ENCODE measurements around the gene BST1. TPM values are rescaled to one million over a fixed set of nuclear protein-coding genes. Genes with fewer than 3 reads are reported as not detected.

Gene BST1
- total and polyA plus RNA-seq, 4 experiments from 2014 or later, result 0.44 to 0.75 (median 0.53) TPM; not detected in 1

- Histone ChIP-seq H3K27me3 (ENCODE audit: insufficient read depth, low read length) (no peaks in the 10 kb centered on the region), H3K9me3 (ENCODE audit: control insufficient read depth in 1 of 2, low read length in 2 of 2) (no peaks in the 10 kb centered on the region), H3K27ac (ENCODE audit: low read depth, low read length) (no peak overlapping the region), H3K4me3 (ENCODE audit: low read length in 2 of 2) (no peak overlapping the region), H3K36me3 (ENCODE audit: insufficient read depth, low read length) (no peaks in the 10 kb centered on the region), H3K4me1 (ENCODE audit: insufficient read depth, low read length) (peaks cover 39% of the 10 kb centered on the region)
- peaks cover 0 to 3% (median 0%) of the 10 kb centered on the region in 8 donors for H3K9me3 Mint-ChIP-seq
- H3K4me1 Mint-ChIP-seq, result peaks cover 31 to 52% (median 42%) of the 10 kb centered on the region in 4 donors
- peak overlapping the region in 3 of 8 donors; percentile 70 to 85 (median 83) for H3K4me3 Mint-ChIP-seq
- intact Hi-C loops (cut with micrococcal nuclease), result loop anchor here (10.0 kb wide), 1 partner anchor 448 kb away; the partner anchor contains the start of gene TAPT1
- peak overlapping the region in 2 of 7 donors; percentile 8 to 30 for H3K27ac Mint-ChIP-seq
- ChIA-PET POLR2A (ENCODE audit: partially characterized antibody) (interaction anchor here (1.0 to 1.4 kb wide), 2 partner anchors 11 to 20 kb away, joined by 3 to 4 read pairs; no protein-coding TSS in a partner anchor), CTCF (ENCODE audit: partially characterized antibody) (interaction anchor here (1.4 to 2.9 kb wide), 2 partner anchors 20 to 29 kb away, joined by 7 to 9 read pairs; no protein-coding TSS in a partner anchor)
- H3K27me3 Mint-ChIP-seq, result peaks cover 0 to 4% of the 10 kb centered on the region in 2 donors
- DNase-seq, result no peak
- no peaks in the 10 kb centered on the region for H3K36me3 Mint-ChIP-seq
These were observed 74.2 kb downstream of the BST1 start for GRCh38 chr4:15776871-15777648.

DNA sequence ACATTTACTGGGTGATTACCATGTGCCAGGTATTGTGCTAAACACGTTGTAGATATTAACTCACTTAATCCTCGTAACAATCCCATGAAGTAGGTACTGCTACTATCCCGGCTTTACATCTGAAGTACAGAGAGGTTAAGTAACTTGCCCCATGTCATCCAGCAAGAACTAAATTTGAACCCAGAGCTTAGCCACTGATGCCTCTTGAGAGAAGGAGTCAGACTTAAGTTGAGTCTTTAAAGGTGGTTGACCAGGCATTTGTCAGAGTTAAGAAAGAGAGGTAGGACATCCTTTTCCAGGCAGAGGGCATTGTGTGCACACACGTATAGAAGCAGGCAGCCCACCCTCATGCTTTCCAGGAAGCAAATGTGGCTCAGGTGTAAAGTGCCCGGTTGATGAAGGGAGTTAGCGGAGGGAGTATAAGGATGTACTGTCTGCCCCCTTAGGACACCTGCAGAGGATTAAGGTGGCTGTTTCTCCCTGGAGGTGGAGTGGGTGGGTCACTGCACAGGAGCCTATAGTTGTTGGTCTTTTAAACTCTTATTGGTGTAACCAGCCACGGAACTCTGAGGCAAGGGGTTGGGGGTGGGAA, 74.9 kb downstream of the BST1 start:
- peaks cover 0 to 3% of the 10 kb centered on the region in 2 donors for H3K27me3 Mint-ChIP-seq
- ChIA-PET CTCF (ENCODE audit: partially characterized antibody) (interaction anchor here (1.4 to 2.9 kb wide), 3 partner anchors 20 to 50 kb away, joined by 4 to 9 read pairs (median 7); no protein-coding TSS in a partner anchor), POLR2A (ENCODE audit: partially characterized antibody) (interaction anchor here (1.0 to 1.4 kb wide), 2 partner anchors 12 to 21 kb away, joined by 3 to 4 read pairs; no protein-coding TSS in a partner anchor)
- Histone ChIP-seq H3K36me3 (ENCODE audit: insufficient read depth, low read length) (no peaks in the 10 kb centered on the region), H3K9me3 (ENCODE audit: control insufficient read depth in 1 of 2, low read length in 2 of 2) (no peaks in the 10 kb centered on the region), H3K27ac (ENCODE audit: low read depth, low read length) (no peak overlapping the region), H3K27me3 (ENCODE audit: insufficient read depth, low read length) (no peaks in the 10 kb centered on the region), H3K4me3 (ENCODE audit: low read length in 2 of 2) (no peak overlapping the region), H3K4me1 (ENCODE audit: insufficient read depth, low read length) (peaks cover 34% of the 10 kb centered on the region)
- H3K9me3 Mint-ChIP-seq, result peaks cover 0 to 3% (median 0%) of the 10 kb centered on the region in 8 donors
- DNase-seq, result no peak
- peaks cover 29 to 50% (median 40%) of the 10 kb centered on the region in 4 donors for H3K4me1 Mint-ChIP-seq
- peak overlapping the region; percentile 78 to 88 (median 84) for H3K4me3 Mint-ChIP-seq
- peak overlapping the region in 4 of 7 donors; percentile 20 to 62 (median 43) for H3K27ac Mint-ChIP-seq
- intact Hi-C loops (cut with micrococcal nuclease), result loop anchor here (10.0 kb wide), 1 partner anchor 447 kb away; the partner anchor contains the start of gene TAPT1
- H3K36me3 Mint-ChIP-seq, result no peaks in the 10 kb centered on the region

GRCh38 chr4:15778289-15779241, 75.7 kb downstream of the BST1 start, which contains the start of gene CD38:
TSS of gene CD38 (plus strand) at chr4:15778328. CDS start at chr4:15778415, 87 bp downstream.
- H3K4me3 ChIP-seq (ENCODE audit: low read length in 2 of 2), result peak within 1 kb of the TSS; percentile 48
- ChIA-PET CTCF (ENCODE audit: partially characterized antibody) (interaction anchor here (1.5 to 2.9 kb wide), 3 partner anchors 21 to 51 kb away, joined by 4 to 9 read pairs (median 9); no protein-coding TSS in a partner anchor), POLR2A (ENCODE audit: partially characterized antibody) (interaction anchor here (2.2 kb wide), 1 partner anchor 12 kb away, joined by 15 read pairs; no protein-coding TSS in a partner anchor)

GRCh38 chr4:15779306-15779705, 76.4 kb downstream of the BST1 start:
- Mint-ChIP-seq H3K4me3 (peak overlapping the region; percentile 78 to 91 (median 87)), H3K4me1 (peaks cover 28 to 50% (median 39%) of the 10 kb centered on the region in 4 donors), H3K27me3 (peaks cover under 1 to 2% of the 10 kb centered on the region in 2 donors), H3K9me3 (peaks cover 0 to 1% (median 0%) of the 10 kb centered on the region in 8 donors), H3K27ac (peak overlapping the region in 6 of 7 donors; percentile 8 to 79 (median 43)), H3K36me3 (peaks cover 0 to 4% of the 10 kb centered on the region in 2 donors)
- ChIA-PET POLR2A (ENCODE audit: partially characterized antibody) (interaction anchor here (0.6 to 2.2 kb wide), 2 partner anchors 13 to 26 kb away, joined by 4 to 15 read pairs; no protein-coding TSS in a partner anchor), CTCF (ENCODE audit: partially characterized antibody) (interaction anchor here (1.0 to 2.4 kb wide), 4 partner anchors 10 to 52 kb away, joined by 3 to 9 read pairs (median 5); no protein-coding TSS in a partner anchor)
- no peak overlapping the region for H3K27ac ChIP-seq (ENCODE audit: low read depth, low read length)
- no peaks in the 10 kb centered on the region for H3K27me3 ChIP-seq (ENCODE audit: insufficient read depth, low read length)
- intact Hi-C loops (cut with micrococcal nuclease), result loop anchor here (1.0 to 10.0 kb wide), 3 partner anchors 13 to 445 kb away; partner anchors contain the start of gene TAPT1
- H3K36me3 ChIP-seq (ENCODE audit: insufficient read depth, low read length), result no peaks in the 10 kb centered on the region
- H3K4me3 ChIP-seq (ENCODE audit: low read length in 2 of 2), result peak overlapping the region; percentile 48
- H3K9me3 ChIP-seq (ENCODE audit: control insufficient read depth in 1 of 2, low read length in 2 of 2), result no peaks in the 10 kb centered on the region
- H3K4me1 ChIP-seq (ENCODE audit: insufficient read depth, low read length), result peaks cover 34% of the 10 kb centered on the region
- DNase-seq, result no peak

More at GRCh38 chr4:15778289-15779241, 75.7 kb downstream of the BST1 start, which contains the start of gene CD38:
- peaks cover 29 to 50% (median 40%) of the 10 kb centered on the region in 4 donors for H3K4me1 Mint-ChIP-seq
- Histone ChIP-seq H3K4me1 (ENCODE audit: insufficient read depth, low read length) (peaks cover 34% of the 10 kb centered on the region), H3K27ac (ENCODE audit: low read depth, low read length) (no peak within 1 kb of the TSS), H3K9me3 (ENCODE audit: control insufficient read depth in 1 of 2, low read length in 2 of 2) (no peaks in the 10 kb centered on the region), H3K36me3 (ENCODE audit: insufficient read depth, low read length) (no peaks in the 10 kb centered on the region), H3K27me3 (ENCODE audit: insufficient read depth, low read length) (no peaks in the 10 kb centered on the region)
- intact Hi-C loops (cut with micrococcal nuclease), result loop anchor here (1.0 to 10.0 kb wide), 3 partner anchors 12 to 446 kb away; partner anchors contain the start of gene TAPT1
- peak within 1 kb of the TSS; percentile 78 to 91 (median 88) for H3K4me3 Mint-ChIP-seq
- DNase-seq, result peak in 4 of 5 donors; percentile 33 to 51 (median 45)
- peak within 1 kb of the TSS in 5 of 7 donors; percentile 20 to 79 (median 47) for H3K27ac Mint-ChIP-seq
- H3K36me3 Mint-ChIP-seq, result no peaks in the 10 kb centered on the region
- H3K27me3 Mint-ChIP-seq, result peaks cover 0 to 2% of the 10 kb centered on the region in 2 donors
- peaks cover 0 to 3% (median 0%) of the 10 kb centered on the region in 8 donors for H3K9me3 Mint-ChIP-seq

GRCh38 chr4:15779809-15780208, 76.9 kb downstream of the BST1 start:
- H3K27me3 ChIP-seq (ENCODE audit: insufficient read depth, low read length), result no peaks in the 10 kb centered on the region
- intact Hi-C loops (cut with micrococcal nuclease), result loop anchor here (1.0 to 10.0 kb wide), 3 partner anchors 14 to 445 kb away; partner anchors contain the start of gene TAPT1
- Mint-ChIP-seq H3K4me1 (peaks cover 26 to 50% (median 38%) of the 10 kb centered on the region in 4 donors), H3K27ac (peak overlapping the region in 5 of 7 donors; percentile 28 to 79 (median 48)), H3K27me3 (peaks cover 1 to 2% of the 10 kb centered on the region in 2 donors), H3K9me3 (no peaks in the 10 kb centered on the region), H3K4me3 (peak overlapping the region; percentile 78 to 91 (median 87)), H3K36me3 (peaks cover 0 to 6% of the 10 kb centered on the region in 2 donors)
- no peak overlapping the region for H3K27ac ChIP-seq (ENCODE audit: low read depth, low read length)
- H3K4me1 ChIP-seq (ENCODE audit: insufficient read depth, low read length), result peaks cover 34% of the 10 kb centered on the region
- ChIA-PET POLR2A (ENCODE audit: partially characterized antibody) (interaction anchor here (0.6 to 2.2 kb wide), 3 partner anchors 13 to 47 kb away, joined by 3 to 15 read pairs (median 4); no protein-coding TSS in a partner anchor), CTCF (ENCODE audit: partially characterized antibody) (interaction anchor here (1.0 to 2.4 kb wide), 4 partner anchors 10 to 103 kb away, joined by 3 to 9 read pairs (median 5); no protein-coding TSS in a partner anchor)
- peak overlapping the region in 1 of 2 donors; percentile 48 for H3K4me3 ChIP-seq (ENCODE audit: low read length in 2 of 2)
- no peaks in the 10 kb centered on the region for H3K36me3 ChIP-seq (ENCODE audit: insufficient read depth, low read length)
- no peak for DNase-seq
- no peaks in the 10 kb centered on the region for H3K9me3 ChIP-seq (ENCODE audit: control insufficient read depth in 1 of 2, low read length in 2 of 2)
